ENCODE measurements around the gene SLC39A10. TPM values are rescaled to one million over a fixed set of nuclear protein-coding genes. Genes with fewer than 3 reads are reported as not detected.

Gene SLC39A10
- total and polyA plus RNA-seq, 2 donors (not counting 1 experiment from before 2014, with no cell fraction given): 18.6 to 99.3 TPM

GRCh38 chr2:195716466-195716865, 59.4 kb downstream of the SLC39A10 start:
- no peaks in the 10 kb centered on the region for H3K9me3 Mint-ChIP-seq (ENCODE audit: insufficient read depth)
- no peak overlapping the region for H3K9ac ChIP-seq (ENCODE audit: low read length)
- ATAC-seq (ENCODE audit: low read depth) (no peak), DNase-seq (no peak)
- no peak overlapping the region for H2AFZ ChIP-seq (ENCODE audit: insufficient read depth, low read depth, low read length, poor library complexity, severe bottlenecking)
- no peaks in the 10 kb centered on the region for H3K27me3 ChIP-seq (replicated peaks in 1 of 4; ENCODE audit: control extremely low read depth in 1 of 4, control insufficient read depth in 3 of 4, insufficient read depth in 4 of 4, low read length in 3 of 4)
- peaks cover 5 to 8% of the 10 kb centered on the region in 2 donors for H3K4me1 ChIP-seq (ENCODE audit: control insufficient read depth in 2 of 2, insufficient read depth in 2 of 2, low read length in 2 of 2)
- no peak overlapping the region for H3K4me3 Mint-ChIP-seq
- TF ChIP-seq EZH2 (IDR thresholded peaks at IDR 0.05; ENCODE audit: borderline replicate concordance, insufficient read depth, low read depth, low read length, poor library complexity, severe bottlenecking) (no peak), CTCF (IDR thresholded peaks at IDR 0.05) (no peak)
- no peak overlapping the region for H3K27ac ChIP-seq (ENCODE audit: low read length in 2 of 2)
- H3K9me3 ChIP-seq (ENCODE audit: control extremely low read depth in 1 of 3, control insufficient read depth in 2 of 3, insufficient read depth in 1 of 3, low read length in 2 of 3): no peaks in the 10 kb centered on the region
- CTCF ChIA-PET: no interaction called here
- no peak overlapping the region for H3K4me3 ChIP-seq (ENCODE audit: control extremely low read depth in 1 of 5, extremely low read depth in 1 of 5, insufficient read depth in 1 of 5, low read depth in 2 of 5, low read length in 4 of 5)
- no peak overlapping the region for H3K4me2 ChIP-seq (replicated peaks; ENCODE audit: low read depth, low read length, poor library complexity, severe bottlenecking)
- intact Hi-C loops (cut with micrococcal nuclease): no loop called here
- H3K27ac Mint-ChIP-seq: no peak overlapping the region
- peaks cover 3 to 61% of the 10 kb centered on the region in 2 experiments for H3K36me3 ChIP-seq (replicated peaks in 1 of 2; ENCODE audit: control extremely low read depth in 1 of 2, control insufficient read depth in 1 of 2, extremely low read depth in 1 of 2, insufficient read depth in 2 of 2, low read length in 1 of 2)
- no peaks in the 10 kb centered on the region for H3K27me3 Mint-ChIP-seq
- POLR2A ChIA-PET: no interaction called here
- H4K20me1 ChIP-seq (ENCODE audit: control insufficient read depth, insufficient read depth, low read length, poor library complexity, severe bottlenecking): no peaks in the 10 kb centered on the region
- WGBS (ENCODE audit: insufficient coverage): no CpG with 5 or more reads among the region's 4 CpGs
- H3K4me1 Mint-ChIP-seq: peaks cover 9% of the 10 kb centered on the region
- no peaks in the 10 kb centered on the region for H3K79me2 ChIP-seq (ENCODE audit: control insufficient read depth, insufficient read depth, low read length)

- Histone ChIP-seq H3K36me3 (replicated peaks in 1 of 2; ENCODE audit: control extremely low read depth in 1 of 2, control insufficient read depth in 1 of 2, extremely low read depth in 1 of 2, insufficient read depth in 2 of 2, low read length in 1 of 2) (peaks cover 6 to 38% of the 10 kb centered on the region in 2 experiments), H3K4me1 (ENCODE audit: control insufficient read depth in 2 of 2, insufficient read depth in 2 of 2, low read length in 2 of 2) (no peaks in the 10 kb centered on the region), H3K4me3 (ENCODE audit: control extremely low read depth in 1 of 5, extremely low read depth in 1 of 5, insufficient read depth in 1 of 5, low read depth in 2 of 5, low read length in 4 of 5) (no peak overlapping the region), H3K9me3 (ENCODE audit: control extremely low read depth in 1 of 3, control insufficient read depth in 2 of 3, insufficient read depth in 1 of 3, low read length in 2 of 3) (no peaks in the 10 kb centered on the region), H3K27me3 (replicated peaks in 1 of 4; ENCODE audit: control extremely low read depth in 1 of 4, control insufficient read depth in 3 of 4, insufficient read depth in 4 of 4, low read length in 3 of 4) (no peaks in the 10 kb centered on the region), H3K79me2 (ENCODE audit: control insufficient read depth, insufficient read depth, low read length) (no peaks in the 10 kb centered on the region), H4K20me1 (ENCODE audit: control insufficient read depth, insufficient read depth, low read length, poor library complexity, severe bottlenecking) (no peaks in the 10 kb centered on the region), H3K4me2 (replicated peaks; ENCODE audit: low read depth, low read length, poor library complexity, severe bottlenecking) (no peak overlapping the region), H3K9ac (ENCODE audit: low read length) (no peak overlapping the region), H3K27ac (ENCODE audit: low read length in 2 of 2) (no peak overlapping the region), H2AFZ (ENCODE audit: insufficient read depth, low read depth, low read length, poor library complexity, severe bottlenecking) (no peak overlapping the region)
- Mint-ChIP-seq H3K9me3 (ENCODE audit: insufficient read depth) (no peaks in the 10 kb centered on the region), H3K27me3 (no peaks in the 10 kb centered on the region), H3K4me3 (no peak overlapping the region), H3K4me1 (no peaks in the 10 kb centered on the region), H3K27ac (no peak overlapping the region)
- ATAC-seq (ENCODE audit: low read depth) (no peak), DNase-seq (no peak)
- POLR2A ChIA-PET: no interaction called here
- WGBS (ENCODE audit: insufficient coverage): no CpG with 5 or more reads among the region's 2 CpGs
- CTCF ChIA-PET: no interaction called here
- intact Hi-C loops (cut with micrococcal nuclease): no loop called here
- TF ChIP-seq CTCF (IDR thresholded peaks at IDR 0.05) (no peak), EZH2 (IDR thresholded peaks at IDR 0.05; ENCODE audit: borderline replicate concordance, insufficient read depth, low read depth, low read length, poor library complexity, severe bottlenecking) (no peak)
These were observed 64.0 kb downstream of the SLC39A10 start for GRCh38 chr2:195721042-195721441.
